GM12865 (cell line): ENCODE results near the gene ADGRG6.
A peak's percentile ranks its signal among the peaks of the same experiment; 100 is the strongest.

Experiments
- DNase-seq: peaks from one replicate; pipeline ENCODE4 v3.0.0; 2010; ENCODE audit warnings: low read depth
- H3K4me3 ChIP-seq: 2 replicates; pipeline ENCODE4 v1.5.1; 2011; ENCODE audit warnings: mild to moderate bottlenecking, low read depth, low read length, control low read depth
- TF ChIP-seq, protein P1 (sequence below): IDR thresholded peaks from 2 replicates; pipeline ENCODE4 v1.5.1; 2011; ENCODE audit warnings: low read length, control low read depth, low read depth, inconsistent platforms; ENCODE audit not compliant: insufficient read depth; ENCODE audit errors: missing control alignments

The ADGRG6 gene

DNA sequence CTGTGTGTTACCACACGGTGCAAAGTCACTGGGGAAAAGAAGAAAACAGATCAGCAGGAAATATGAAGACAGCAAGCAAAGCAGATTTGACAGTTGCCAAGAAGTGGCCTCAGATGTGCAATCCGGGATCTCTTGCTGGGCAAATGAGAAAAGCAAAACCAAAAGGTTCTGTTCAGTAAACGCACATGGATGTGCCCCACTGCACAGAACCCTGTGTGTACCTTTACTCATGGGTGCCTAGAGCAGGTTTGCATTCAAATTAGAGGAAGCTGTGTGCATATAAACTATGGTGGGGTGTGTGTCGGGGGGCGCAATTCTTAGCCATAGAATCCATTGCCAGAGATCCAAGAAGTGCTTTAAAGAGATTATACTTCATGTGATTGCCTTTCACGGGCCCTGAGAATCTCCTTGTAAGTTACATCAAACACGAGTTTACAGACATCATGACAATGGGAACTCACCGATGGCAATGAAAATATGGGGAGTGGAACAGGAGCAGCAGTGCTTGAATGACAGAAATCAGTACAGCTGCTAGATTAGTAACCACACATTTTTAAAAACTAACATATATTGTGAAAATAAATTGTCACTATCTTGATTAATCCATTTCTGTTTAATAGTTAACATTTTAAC lies 154.3 kb downstream of the ADGRG6 start:
- no peak for DNase-seq
- TF ChIP-seq, protein P1, sequence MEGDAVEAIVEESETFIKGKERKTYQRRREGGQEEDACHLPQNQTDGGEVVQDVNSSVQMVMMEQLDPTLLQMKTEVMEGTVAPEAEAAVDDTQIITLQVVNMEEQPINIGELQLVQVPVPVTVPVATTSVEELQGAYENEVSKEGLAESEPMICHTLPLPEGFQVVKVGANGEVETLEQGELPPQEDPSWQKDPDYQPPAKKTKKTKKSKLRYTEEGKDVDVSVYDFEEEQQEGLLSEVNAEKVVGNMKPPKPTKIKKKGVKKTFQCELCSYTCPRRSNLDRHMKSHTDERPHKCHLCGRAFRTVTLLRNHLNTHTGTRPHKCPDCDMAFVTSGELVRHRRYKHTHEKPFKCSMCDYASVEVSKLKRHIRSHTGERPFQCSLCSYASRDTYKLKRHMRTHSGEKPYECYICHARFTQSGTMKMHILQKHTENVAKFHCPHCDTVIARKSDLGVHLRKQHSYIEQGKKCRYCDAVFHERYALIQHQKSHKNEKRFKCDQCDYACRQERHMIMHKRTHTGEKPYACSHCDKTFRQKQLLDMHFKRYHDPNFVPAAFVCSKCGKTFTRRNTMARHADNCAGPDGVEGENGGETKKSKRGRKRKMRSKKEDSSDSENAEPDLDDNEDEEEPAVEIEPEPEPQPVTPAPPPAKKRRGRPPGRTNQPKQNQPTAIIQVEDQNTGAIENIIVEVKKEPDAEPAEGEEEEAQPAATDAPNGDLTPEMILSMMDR, result no peak
- no peak overlapping the region for H3K4me3 ChIP-seq

DNA sequence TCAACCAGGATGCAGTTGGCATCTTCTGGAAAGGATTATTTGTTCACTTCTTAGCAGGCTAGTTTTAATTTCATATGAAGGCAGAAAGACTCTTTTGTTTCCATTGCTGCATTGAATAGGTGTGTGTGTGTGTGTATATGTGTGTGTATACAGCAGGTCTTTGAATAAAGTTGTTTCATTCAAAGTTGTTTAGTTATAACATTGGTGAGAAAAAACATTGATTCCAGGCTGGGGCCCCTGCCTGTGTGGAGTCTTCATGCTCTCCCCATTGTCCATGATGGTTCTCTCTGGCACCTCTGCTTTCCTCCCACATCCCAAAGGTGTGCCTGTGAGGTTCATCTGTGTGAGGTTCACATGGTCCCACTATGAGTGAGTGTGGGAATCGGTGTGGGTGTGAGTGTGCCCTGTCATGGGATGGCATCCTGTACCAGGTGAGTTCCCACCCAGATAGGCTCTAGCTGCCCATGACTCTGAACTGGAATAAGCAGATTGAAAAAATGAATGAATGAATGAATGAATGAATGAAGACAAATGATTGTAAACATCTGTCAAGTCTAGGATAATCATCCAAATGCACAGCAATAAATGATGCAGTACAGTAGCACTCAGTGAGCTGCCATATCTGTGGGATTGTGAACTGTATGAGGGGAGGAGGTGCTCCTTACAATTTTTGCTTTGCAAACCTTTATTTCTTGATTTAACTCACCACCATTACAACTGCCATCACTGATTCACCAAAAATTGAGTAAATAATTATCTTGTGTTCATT lies 156.0 kb downstream of the ADGRG6 start:
- no peak overlapping the region for H3K4me3 ChIP-seq
- DNase-seq, result no peak
- TF ChIP-seq, protein P1, result no peak

DNA sequence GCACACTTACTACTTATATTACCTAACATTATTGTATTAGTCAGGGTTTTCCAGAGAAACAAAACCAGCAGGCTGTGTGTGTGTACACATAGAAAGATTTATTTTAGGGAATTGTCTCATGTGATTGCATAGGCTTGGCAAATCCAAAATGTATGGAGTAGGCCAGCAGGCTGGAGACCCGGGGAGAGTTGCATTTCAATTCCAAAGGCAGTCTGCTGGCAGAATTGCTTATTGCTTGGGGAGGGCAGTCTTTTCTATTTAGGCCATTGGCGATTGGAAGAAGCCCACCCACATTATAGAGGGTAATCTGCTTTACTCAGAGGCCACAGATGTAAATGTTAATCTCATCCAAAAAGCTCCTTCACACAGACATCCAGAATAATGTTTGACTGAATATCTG lies 157.0 kb downstream of the ADGRG6 start:
- TF ChIP-seq, protein P1, result no peak
- no peak for DNase-seq

DNA sequence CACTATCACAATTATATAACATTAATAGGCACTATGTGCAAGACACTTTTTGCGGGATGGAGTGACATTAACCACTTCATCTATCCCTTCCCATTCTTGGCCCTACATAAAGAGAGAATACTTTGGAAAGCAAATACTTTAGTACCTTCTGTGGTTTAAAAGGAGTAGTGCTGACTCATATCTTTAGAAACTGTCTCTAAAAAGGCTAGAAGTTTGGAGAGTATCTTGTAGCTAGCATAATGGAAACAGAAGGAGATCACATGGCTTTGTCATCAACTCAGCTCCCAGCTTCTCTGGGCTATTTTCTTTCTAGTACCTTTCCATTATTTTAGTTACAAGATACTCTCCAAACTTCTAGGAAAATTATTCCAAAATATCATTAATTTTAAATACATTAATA lies 157.5 kb downstream of the ADGRG6 start:
- TF ChIP-seq, protein P1, result no peak
- H3K4me3 ChIP-seq, result no peak overlapping the region
- DNase-seq, result no peak

More for the DNA sequence above, 157.0 kb downstream of the ADGRG6 start:
- H3K4me3 ChIP-seq, result no peak overlapping the region

DNA sequence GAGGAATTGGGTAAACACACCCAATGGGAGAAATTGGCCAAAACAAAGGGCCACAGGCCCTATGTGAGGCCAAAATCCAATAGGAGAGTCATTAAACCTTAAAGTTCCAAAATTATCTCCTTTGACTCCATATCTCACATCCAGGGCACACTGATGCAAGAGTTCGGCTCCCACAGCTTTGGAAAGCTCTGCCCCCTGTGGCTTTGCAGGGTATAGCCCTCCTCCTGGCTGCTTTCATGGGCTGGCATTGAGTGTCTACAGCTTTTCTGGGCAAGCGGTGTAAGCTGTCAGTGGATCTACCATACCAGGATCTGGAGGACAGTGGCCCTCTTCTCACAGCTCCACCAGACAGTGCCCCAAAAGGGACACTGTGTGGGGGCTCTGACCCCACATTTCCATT lies 160.5 kb downstream of the ADGRG6 start:
- H3K4me3 ChIP-seq, result no peak overlapping the region
- no peak for DNase-seq
- TF ChIP-seq, protein P1, result peak; percentile 11

DNA sequence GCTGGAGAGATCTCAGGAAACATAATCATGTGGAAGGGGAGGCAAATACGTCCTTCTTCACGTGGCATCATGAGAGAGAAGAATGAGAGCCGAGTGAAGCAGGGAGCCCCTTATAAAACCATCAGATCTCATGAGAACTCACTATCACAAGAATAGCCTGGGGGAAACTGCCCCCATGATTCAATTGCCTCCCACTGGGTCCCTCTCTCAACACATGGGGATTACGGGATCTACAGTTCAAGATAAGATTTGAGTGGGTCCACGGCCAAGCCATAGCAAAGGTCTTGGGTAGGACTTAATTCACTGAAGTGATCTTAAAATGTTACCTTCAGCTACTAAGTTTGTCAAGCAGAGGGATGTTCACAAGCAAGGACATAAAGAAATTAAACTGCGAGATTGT lies 162.2 kb downstream of the ADGRG6 start:
- no peak for DNase-seq
- no peak overlapping the region for H3K4me3 ChIP-seq
- TF ChIP-seq, protein P1, result no peak

DNA sequence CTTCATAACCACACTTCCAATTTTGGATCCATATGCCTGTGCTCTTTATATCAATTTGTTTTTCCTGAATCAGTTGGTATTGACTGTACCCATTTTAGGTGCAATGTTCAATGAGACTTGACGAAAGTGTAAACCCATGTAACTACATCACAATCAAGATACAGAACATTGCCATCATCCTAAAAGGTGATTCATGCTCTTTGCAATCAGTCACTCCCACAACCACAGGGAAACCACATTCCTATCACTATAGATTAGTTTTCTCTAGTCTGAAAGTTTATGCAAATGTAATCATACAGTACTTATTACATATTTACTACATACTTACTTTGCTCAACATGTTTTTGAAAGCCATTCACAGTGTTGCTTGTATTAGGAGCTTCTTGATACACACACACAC lies 167.4 kb downstream of the ADGRG6 start:
- no peak for DNase-seq
- TF ChIP-seq, protein P1, result no peak
- no peak overlapping the region for H3K4me3 ChIP-seq
